Sigmoid colon (tissue), 7 donors: Measurements from ENCODE around the gene OLFM2. TPM values are rescaled to one million over a fixed set of nuclear protein-coding genes. Genes with fewer than 3 reads are reported as not detected.

ENCODE experiments used
- DNase-seq: peaks from one replicate; pipeline ENCODE4 v3.0.0-alpha.2; 2019
- H3K27ac ChIP-seq, 4 donors: fragments of 200-600 bp; sonication (generic); one replicate each; pipeline ENCODE4 v1.5.1; 2016 to 2019; ENCODE audit warnings: mild to moderate bottlenecking in 1 of 4
- H3K27me3 ChIP-seq, 3 donors: fragments of 200-600 bp; sonication (generic); one replicate each; pipeline ENCODE4 v1.5.1; 2019; ENCODE audit warnings: mild to moderate bottlenecking in 1 of 3
- H3K36me3 ChIP-seq, 4 donors: fragments of 200-600 bp; sonication (generic); one replicate each; pipeline ENCODE4 v1.5.1; 2016 to 2019
- H3K4me1 ChIP-seq, 4 donors: fragments of 200-600 bp; sonication (generic); one replicate each; pipeline ENCODE4 v1.5.1; 2017 to 2019
- H3K4me3 ChIP-seq, 4 donors: fragments of 200-600 bp; sonication (generic); one replicate each; pipeline ENCODE4 v1.5.1; 2017 to 2019; ENCODE audit warnings: mild to moderate bottlenecking in 2 of 4, moderate library complexity in 1 of 4
- H3K9me3 ChIP-seq, 4 donors: fragments of 200-600 bp in 3 of 4; sonication (generic) in 3 of 4; one replicate each; pipeline versions ENCODE4 v1.5.1 to v1.6.1; 2013 to 2019
- CTCF ChIP-seq, 4 experiments: fragments of 450-650 bp in 3 of 4; fragments of 200-600 bp in 1 of 4; IDR thresholded peaks; one replicate each; pipeline ENCODE4 v1.5.1; 2016 to 2019; ENCODE audit warnings: antibody characterized with exemption in 4 of 4, mild to moderate bottlenecking in 3 of 4, moderate library complexity in 2 of 4
- EP300 ChIP-seq, 4 donors: sonication (generic); formaldehyde crosslinking; IDR thresholded peaks; one replicate each; pipeline ENCODE4 v1.6.1; 2017; ENCODE audit warnings: antibody characterized with exemption in 4 of 4
- POLR2A ChIP-seq, 2 donors: fragments of 450-650 bp; IDR thresholded peaks; one replicate each; pipeline ENCODE4 v1.6.1; 2016; ENCODE audit warnings: antibody characterized with exemption in 2 of 2, mild to moderate bottlenecking in 2 of 2, moderate library complexity in 2 of 2
- POLR2AphosphoS5 ChIP-seq, 4 donors: sonication (generic); formaldehyde crosslinking; IDR thresholded peaks; one replicate each; pipeline ENCODE4 v1.6.1; 2017; ENCODE audit warnings: antibody characterized with exemption in 4 of 4
- WGBS, 2 donors: extraction: QIAGEN DNeasy Blood & Tissue Kit; methylation state at CpG; one replicate each; pipeline ENCODE4 v1.1.7; 2013; 5-methylcytosine and 5-hydroxymethylcytosine counted together
- intact Hi-C: fragments of 100-400 bp; cut with DNase I; formaldehyde crosslinking; loops from one replicate; pipeline ENCODE4 v1.15.1; 2023
- polyA plus RNA-seq, 3 donors: library from polyadenylated mRNA; stranded (reverse); fragments of 200-250 nt; gene quantifications; one replicate each; pipeline ENCODE4 v1.2.3, GENCODE V29; 2013
- total RNA-seq, 4 donors: library from RNA; depleted of rRNA; stranded (reverse); fragments of >200 nt; gene quantifications; one replicate each; pipeline ENCODE4 v1.1.0, GENCODE V29; 2016
- donor health status: healthy with polysubstance abuse.
- donor health status: Bipolar disorder and iron deficiency.
- donor health status: healthy.

The OLFM2 gene
- total and polyA plus RNA-seq, 7 donors: 0.60 to 19.4 (median 6.4) TPM; not detected in 1

DNA sequence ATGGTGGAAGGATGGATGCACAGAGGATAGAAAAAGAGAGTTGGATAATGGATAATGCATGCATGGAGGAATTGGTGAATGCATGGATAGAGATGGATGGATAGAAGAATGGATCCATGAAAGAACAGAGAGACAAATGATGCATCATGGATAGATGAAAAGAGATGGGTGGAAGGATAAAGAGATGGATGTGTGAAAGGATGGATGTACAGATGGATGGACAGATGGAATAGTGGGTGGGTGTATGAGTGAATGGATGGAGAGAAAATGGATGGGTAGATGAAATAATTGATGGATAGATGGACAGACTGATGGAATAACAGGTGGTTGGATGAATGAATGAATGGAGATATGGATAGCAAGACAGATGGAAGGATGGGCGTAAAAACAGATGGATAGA lies 25.7 kb downstream of the OLFM2 start:
- H3K27me3 ChIP-seq: peaks cover 10 to 49% (median 37%) of the 10 kb centered on the region in 3 donors
- WGBS, 2 donors: 91 to 98% methylated on average over 1 of the region's 1 CpG
- no peaks in the 10 kb centered on the region for H3K9me3 ChIP-seq
- TF ChIP-seq CTCF (IDR thresholded peaks at IDR 0.05) (no peak), EP300 (IDR thresholded peaks at IDR 0.05) (no peak)
- no peak overlapping the region for H3K4me3 ChIP-seq
- H3K27ac ChIP-seq: no peak overlapping the region
- peaks cover 0 to 22% (median 20%) of the 10 kb centered on the region in 4 donors for H3K4me1 ChIP-seq
- intact Hi-C loops: no loop called here
- no peaks in the 10 kb centered on the region for H3K36me3 ChIP-seq
- DNase-seq: no peak

DNA sequence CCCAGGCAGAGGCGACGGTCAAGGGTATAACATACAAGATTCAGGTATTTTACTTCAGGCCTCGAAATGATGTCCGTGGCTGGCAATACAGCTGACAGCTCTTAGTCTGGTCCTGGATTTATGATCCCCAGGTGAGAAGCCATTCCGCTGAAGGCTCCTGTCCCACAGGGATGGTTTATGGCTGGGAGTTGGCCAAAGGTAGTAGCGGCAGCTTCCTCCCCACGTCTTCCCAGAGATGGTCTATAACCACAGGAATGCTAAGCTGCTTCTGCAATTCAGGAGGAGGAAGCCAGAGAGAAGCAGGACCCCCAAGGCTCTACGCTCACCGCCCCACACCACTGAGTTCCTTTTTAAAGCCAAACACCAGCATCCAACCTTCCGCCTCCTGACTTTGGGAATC lies 27.1 kb downstream of the OLFM2 start:
- H3K4me1 ChIP-seq: peaks cover 0 to 15% (median 14%) of the 10 kb centered on the region in 4 donors
- H3K27me3 ChIP-seq: peaks cover 10 to 40% (median 27%) of the 10 kb centered on the region in 3 donors
- no peak for TF ChIP-seq POLR2A (IDR thresholded peaks at IDR 0.05)
- no peak for TF ChIP-seq EP300 (IDR thresholded peaks at IDR 0.05)
- TF ChIP-seq CTCF (IDR thresholded peaks at IDR 0.05): no peak
- no peak for TF ChIP-seq POLR2AphosphoS5 (IDR thresholded peaks at IDR 0.05)
- H3K27ac ChIP-seq: no peak overlapping the region
- no peaks in the 10 kb centered on the region for H3K36me3 ChIP-seq
- intact Hi-C loops: no loop called here
- no peaks in the 10 kb centered on the region for H3K9me3 ChIP-seq
- no peak for DNase-seq
- H3K4me3 ChIP-seq: no peak overlapping the region
- 42 to 46% methylated on average over 10 of the region's 10 CpGs for WGBS, 2 donors

DNA sequence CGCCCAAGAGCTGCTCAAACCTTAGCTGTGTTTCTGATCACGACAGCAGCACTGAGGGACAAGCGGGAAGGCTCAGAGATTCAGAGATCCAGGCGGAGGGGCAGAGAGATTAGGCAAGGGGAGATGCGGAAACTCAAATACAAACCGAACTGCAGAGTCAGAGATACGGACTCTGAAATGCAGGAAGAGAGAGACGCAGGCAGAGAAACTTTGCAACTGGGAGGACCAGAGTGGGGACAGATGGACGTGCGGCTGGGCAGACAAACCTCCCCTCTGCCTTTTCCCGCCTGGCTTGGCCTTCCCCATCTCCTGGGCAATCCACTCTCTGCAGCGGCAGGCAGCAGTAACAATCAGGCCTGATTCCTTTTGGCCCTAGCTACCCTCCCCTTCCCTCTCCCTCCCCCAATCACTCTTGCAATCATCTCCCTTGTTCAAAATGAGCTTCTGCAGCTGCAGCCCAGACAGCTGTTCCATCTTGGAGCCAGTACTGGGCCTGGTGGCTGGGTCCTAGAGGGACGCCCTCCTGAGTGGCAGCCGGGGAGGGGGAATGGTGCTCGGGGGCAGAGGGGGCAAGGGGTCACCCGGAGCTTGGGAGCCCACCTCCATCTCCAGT lies 29.7 kb downstream of the OLFM2 start:
- no peaks in the 10 kb centered on the region for H3K36me3 ChIP-seq
- no peak for DNase-seq
- H3K27ac ChIP-seq: no peak overlapping the region
- H3K9me3 ChIP-seq: no peaks in the 10 kb centered on the region
- intact Hi-C loops: no loop called here
- H3K4me3 ChIP-seq: no peak overlapping the region
- WGBS, 2 donors: 64 to 78% methylated on average over 16 of the region's 16 CpGs
- no peak for TF ChIP-seq POLR2AphosphoS5 (IDR thresholded peaks at IDR 0.05)
- TF ChIP-seq CTCF (IDR thresholded peaks at IDR 0.05): no peak
- no peak for TF ChIP-seq EP300 (IDR thresholded peaks at IDR 0.05)
- no peak for TF ChIP-seq POLR2A (IDR thresholded peaks at IDR 0.05)
- H3K27me3 ChIP-seq: peaks cover 0 to 22% (median 2%) of the 10 kb centered on the region in 3 donors
- no peaks in the 10 kb centered on the region for H3K4me1 ChIP-seq

DNA sequence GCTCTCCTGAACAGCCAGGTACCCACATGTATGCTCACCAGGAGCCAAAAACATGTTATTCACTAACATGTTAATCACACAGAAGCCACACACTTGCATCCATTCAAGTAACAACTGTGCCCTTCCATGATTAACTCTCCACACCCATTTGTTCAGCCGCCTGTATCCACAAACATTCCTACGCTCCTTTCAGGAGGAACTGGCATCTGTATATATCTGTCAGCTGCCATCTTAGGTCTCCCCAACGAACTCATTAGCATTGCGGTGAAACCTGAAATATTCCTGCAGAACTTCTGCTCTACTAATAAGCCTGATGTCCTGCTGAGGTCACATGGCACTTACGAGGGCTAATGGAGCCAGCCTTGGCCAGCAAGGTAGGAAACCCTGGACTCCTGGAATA lies 33.0 kb downstream of the OLFM2 start:
- no peaks in the 10 kb centered on the region for H3K36me3 ChIP-seq
- no peak overlapping the region for H3K27ac ChIP-seq
- H3K4me1 ChIP-seq: no peaks in the 10 kb centered on the region
- intact Hi-C loops: no loop called here
- H3K4me3 ChIP-seq: no peak overlapping the region
- TF ChIP-seq POLR2AphosphoS5 (IDR thresholded peaks at IDR 0.05) (no peak), POLR2A (IDR thresholded peaks at IDR 0.05) (no peak), CTCF (IDR thresholded peaks at IDR 0.05) (no peak), EP300 (IDR thresholded peaks at IDR 0.05) (no peak)
- H3K9me3 ChIP-seq: no peaks in the 10 kb centered on the region
- no peak for DNase-seq
- peaks cover 0 to 18% (median 0%) of the 10 kb centered on the region in 3 donors for H3K27me3 ChIP-seq
- WGBS, 2 donors: 87 to 90% methylated on average over 5 of the region's 5 CpGs

DNA sequence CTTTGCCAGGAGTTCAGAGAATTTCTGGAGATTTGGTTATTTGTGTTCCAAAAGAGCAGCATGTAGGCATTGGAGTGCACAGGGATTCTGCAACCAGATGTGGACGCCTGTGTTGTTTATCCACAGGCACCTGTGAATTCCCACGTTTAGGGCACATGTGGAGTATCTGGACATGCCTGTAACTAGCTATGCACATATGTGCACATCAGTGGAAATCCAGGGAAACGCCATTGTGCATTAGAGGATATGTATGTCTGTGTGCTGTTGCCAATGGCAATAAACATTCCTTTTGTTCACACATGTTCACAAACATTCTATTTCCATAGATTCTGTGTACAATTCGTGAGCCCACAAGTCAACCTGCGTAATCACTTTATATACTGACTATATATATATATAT lies 34.7 kb downstream of the OLFM2 start:
- intact Hi-C loops: no loop called here
- H3K36me3 ChIP-seq: no peaks in the 10 kb centered on the region
- no peak overlapping the region for H3K4me3 ChIP-seq
- H3K4me1 ChIP-seq: no peaks in the 10 kb centered on the region
- no peak for DNase-seq
- WGBS, 2 donors: 53 to 70% methylated on average over 5 of the region's 5 CpGs
- H3K27ac ChIP-seq: no peak overlapping the region
- peaks cover 0 to 18% (median 0%) of the 10 kb centered on the region in 3 donors for H3K27me3 ChIP-seq
- H3K9me3 ChIP-seq: no peaks in the 10 kb centered on the region
- TF ChIP-seq POLR2AphosphoS5 (IDR thresholded peaks at IDR 0.05): no peak
- no peak for TF ChIP-seq CTCF (IDR thresholded peaks at IDR 0.05)
- no peak for TF ChIP-seq POLR2A (IDR thresholded peaks at IDR 0.05)
- TF ChIP-seq EP300 (IDR thresholded peaks at IDR 0.05): no peak
